B cell (primary cell): Measurements from ENCODE around the gene CCL8.

ENCODE experiments used
- EZH2 ChIP-seq: IDR thresholded peaks from 2 replicates; pipeline ENCODE4 v1.6.1; 2012; ENCODE audit warnings: borderline replicate concordance, low read depth, mild to moderate bottlenecking, moderate library complexity, low read length; ENCODE audit not compliant: insufficient read depth, poor library complexity, severe bottlenecking
- TF ChIP-seq, protein P1 (sequence below): fragments of 200-600 bp; IDR thresholded peaks from one replicate; pipeline ENCODE4 v1.8.0; 2022; ENCODE audit warnings: antibody characterized with exemption, mild to moderate bottlenecking

- TF ChIP-seq, protein P1, sequence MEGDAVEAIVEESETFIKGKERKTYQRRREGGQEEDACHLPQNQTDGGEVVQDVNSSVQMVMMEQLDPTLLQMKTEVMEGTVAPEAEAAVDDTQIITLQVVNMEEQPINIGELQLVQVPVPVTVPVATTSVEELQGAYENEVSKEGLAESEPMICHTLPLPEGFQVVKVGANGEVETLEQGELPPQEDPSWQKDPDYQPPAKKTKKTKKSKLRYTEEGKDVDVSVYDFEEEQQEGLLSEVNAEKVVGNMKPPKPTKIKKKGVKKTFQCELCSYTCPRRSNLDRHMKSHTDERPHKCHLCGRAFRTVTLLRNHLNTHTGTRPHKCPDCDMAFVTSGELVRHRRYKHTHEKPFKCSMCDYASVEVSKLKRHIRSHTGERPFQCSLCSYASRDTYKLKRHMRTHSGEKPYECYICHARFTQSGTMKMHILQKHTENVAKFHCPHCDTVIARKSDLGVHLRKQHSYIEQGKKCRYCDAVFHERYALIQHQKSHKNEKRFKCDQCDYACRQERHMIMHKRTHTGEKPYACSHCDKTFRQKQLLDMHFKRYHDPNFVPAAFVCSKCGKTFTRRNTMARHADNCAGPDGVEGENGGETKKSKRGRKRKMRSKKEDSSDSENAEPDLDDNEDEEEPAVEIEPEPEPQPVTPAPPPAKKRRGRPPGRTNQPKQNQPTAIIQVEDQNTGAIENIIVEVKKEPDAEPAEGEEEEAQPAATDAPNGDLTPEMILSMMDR, result no peak
- TF ChIP-seq EZH2, result no peak
Observed at GRCh38 chr17:34305606-34306005, 13.6 kb upstream of the CCL8 start.
